ENCODE measurements around the gene RIMS3. TPM values are rescaled to one million over a fixed set of nuclear protein-coding genes. Genes with fewer than 3 reads are reported as not detected.
A peak's percentile ranks its signal among the peaks of the same experiment; 100 is the strongest.

RIMS3 gene
- polyA plus RNA-seq, 1 donor (not counting 4 experiments of a cell fraction or from before 2014, with no cell fraction given): 1.7 TPM

GRCh38 chr1:40628903-40629292, 36.6 kb downstream of the RIMS3 start:
- DNase-seq (ENCODE audit: low read depth, low spot score) (no peak), FAIRE-seq (peak; percentile 17)
- H4K20me1 ChIP-seq (ENCODE audit: control insufficient read depth, extremely low read depth, insufficient read depth, low read length): no peaks in the 10 kb centered on the region
- dilution Hi-C loops (cut with MboI; ENCODE audit: extremely low pct_ligation_motif_present, low sequenced_read_pairs): no loop called here
- H3K4me2 ChIP-seq (ENCODE audit: control insufficient read depth, extremely low read depth, insufficient read depth, low read depth, low read length): no peak overlapping the region
- H3K27me3 ChIP-seq (ENCODE audit: control insufficient read depth, extremely low read depth, insufficient read depth, low read length): peaks cover 2% of the 10 kb centered on the region
- TF ChIP-seq CTCF (optimal IDR thresholded peaks at IDR 0.05 in 1 of 3, IDR thresholded peaks at IDR 0.05 in 1 of 3, conservative IDR thresholded peaks at IDR 0.05 in 1 of 3; ENCODE audit: extremely low read depth in 1 of 3, insufficient read depth in 2 of 3, low read length in 3 of 3): no peak
- no peak for TF ChIP-seq EZH2 (IDR thresholded peaks at IDR 0.05; ENCODE audit: low read length)
- H3K36me3 ChIP-seq (ENCODE audit: control insufficient read depth in 2 of 2, extremely low read depth in 1 of 2, insufficient read depth in 2 of 2, low read length in 2 of 2): no peaks in the 10 kb centered on the region
- no peaks in the 10 kb centered on the region for H3K9me3 ChIP-seq (ENCODE audit: control insufficient read depth, low read depth, low read length)
- no peak overlapping the region for H3K4me3 ChIP-seq (ENCODE audit: control insufficient read depth in 2 of 3, extremely low read depth in 1 of 3, insufficient read depth in 2 of 3, low read depth in 1 of 3, low read length in 3 of 3)
- no peak overlapping the region for H3K27ac ChIP-seq (ENCODE audit: control insufficient read depth, insufficient read depth, low read length)
- H3K9ac ChIP-seq (ENCODE audit: control insufficient read depth, extremely low read depth, insufficient read depth, low read length): no peak overlapping the region
- H3K79me2 ChIP-seq (ENCODE audit: control insufficient read depth, insufficient read depth, low read length): no peaks in the 10 kb centered on the region
- H3K4me1 ChIP-seq (ENCODE audit: control insufficient read depth, extremely low read depth, insufficient read depth, low read length): peaks cover 16% of the 10 kb centered on the region
- H2AFZ ChIP-seq (ENCODE audit: control insufficient read depth, low read length): no peak overlapping the region
- no peaks in the 10 kb centered on the region for H3K9me1 ChIP-seq (ENCODE audit: control insufficient read depth, extremely low read depth, insufficient read depth, low read length)

- Histone ChIP-seq H4K20me1 (ENCODE audit: control insufficient read depth, extremely low read depth, insufficient read depth, low read length) (no peaks in the 10 kb centered on the region), H3K9me3 (ENCODE audit: control insufficient read depth, low read depth, low read length) (no peaks in the 10 kb centered on the region), H3K9ac (ENCODE audit: control insufficient read depth, extremely low read depth, insufficient read depth, low read length) (no peak overlapping the region), H3K36me3 (ENCODE audit: control insufficient read depth in 2 of 2, extremely low read depth in 1 of 2, insufficient read depth in 2 of 2, low read length in 2 of 2) (no peaks in the 10 kb centered on the region), H3K4me1 (ENCODE audit: control insufficient read depth, extremely low read depth, insufficient read depth, low read length) (peaks cover 16% of the 10 kb centered on the region), H3K9me1 (ENCODE audit: control insufficient read depth, extremely low read depth, insufficient read depth, low read length) (no peaks in the 10 kb centered on the region), H3K4me3 (ENCODE audit: control insufficient read depth in 2 of 3, extremely low read depth in 1 of 3, insufficient read depth in 2 of 3, low read depth in 1 of 3, low read length in 3 of 3) (no peak overlapping the region), H2AFZ (ENCODE audit: control insufficient read depth, low read length) (no peak overlapping the region), H3K4me2 (ENCODE audit: control insufficient read depth, extremely low read depth, insufficient read depth, low read depth, low read length) (no peak overlapping the region), H3K27ac (ENCODE audit: control insufficient read depth, insufficient read depth, low read length) (no peak overlapping the region), H3K27me3 (ENCODE audit: control insufficient read depth, extremely low read depth, insufficient read depth, low read length) (peaks cover 2% of the 10 kb centered on the region), H3K79me2 (ENCODE audit: control insufficient read depth, insufficient read depth, low read length) (no peaks in the 10 kb centered on the region)
- no peak for DNase-seq (ENCODE audit: low read depth, low spot score)
- TF ChIP-seq EZH2 (IDR thresholded peaks at IDR 0.05; ENCODE audit: low read length): no peak
- dilution Hi-C loops (cut with MboI; ENCODE audit: extremely low pct_ligation_motif_present, low sequenced_read_pairs): no loop called here
- FAIRE-seq: peak; percentile 26
Observed at GRCh38 chr1:40627987-40628902, 37.2 kb downstream of the RIMS3 start.

Data from keratinocyte (primary cell).